Endothelial cell of umbilical vein (primary cell): Measurements from ENCODE around the gene SPIRE2. TPM values are rescaled to one million over a fixed set of nuclear protein-coding genes. Genes with fewer than 3 reads are reported as not detected.

Source experiments
- BruUV-seq: library from RNA; stranded (reverse); fragments of 400-500 nt; replicated peaks from 2 replicates; lab custom pipeline; 2021; lab: Mats Ljungman, UMichigan
- CTCF ChIA-PET: fragments of 300-600, 350-600 bp; sonication (Branson Sonifier 250); formaldehyde crosslinking; loops from one replicate; lab custom pipeline; 2021; ENCODE audit warnings: antibody characterized with exemption, inconsistent platforms; lab: Charles Lee
- POLR2A ChIA-PET: fragments of 300-600, 350-600 bp; sonication (Branson Sonifier 250); formaldehyde crosslinking; loops from one replicate; lab custom pipeline; 2021; ENCODE audit warnings: antibody characterized with exemption, inconsistent platforms; lab: Charles Lee
- DNase-seq: peaks from one replicate; pipeline ENCODE4 v3.0.0-alpha.2; 2011; ENCODE audit warnings: low read depth, low spot score
- FAIRE-seq: peaks from 2 replicates; lab custom pipeline; 2011; peaks lifted over from hg19 to GRCh38; lab: Jason Lieb, UNC
- H2AFZ ChIP-seq: 2 replicates; pipeline ENCODE4 v1.6.0; 2012; ENCODE audit warnings: low read depth, low read length, control low read depth, inconsistent platforms
- H3K27ac ChIP-seq: 2 replicates; pipeline ENCODE4 v1.5.1; 2011; ENCODE audit warnings: low read depth, mild to moderate bottlenecking, control low read depth, low read length, moderate library complexity; ENCODE audit not compliant: insufficient read depth
- H3K27me3 ChIP-seq, 2 experiments: 2 replicates each; pipeline versions ENCODE4 v1.6.0 to v1.6.1; 2011; ENCODE audit warnings: low read length in 2 of 2, mixed read lengths in 1 of 2; ENCODE audit not compliant: control insufficient read depth in 2 of 2, insufficient read depth in 2 of 2
- H3K36me3 ChIP-seq, 2 experiments: 2 replicates in 1 of 2; 3 replicates in 1 of 2; pipeline ENCODE4 v1.5.1; 2011; ENCODE audit warnings: low read length in 2 of 2, mild to moderate bottlenecking in 1 of 2, moderate library complexity in 1 of 2; ENCODE audit not compliant: control insufficient read depth in 2 of 2, insufficient read depth in 2 of 2; ENCODE audit errors: extremely low read depth in 1 of 2
- H3K4me1 ChIP-seq: 3 replicates; pipeline ENCODE4 v1.5.1; 2011; ENCODE audit warnings: mild to moderate bottlenecking, low read length; ENCODE audit not compliant: control insufficient read depth, insufficient read depth; ENCODE audit errors: extremely low read depth
- H3K4me2 ChIP-seq: 2 replicates; pipeline ENCODE4 v1.6.1; 2011; ENCODE audit warnings: low read length, control low read depth, mixed read lengths; ENCODE audit not compliant: insufficient read depth
- H3K4me3 ChIP-seq, 3 experiments: fragments of 200-600 bp in 1 of 3; sonication (generic), shearing (Covaris generic) in 1 of 3; replicated peaks in 1 of 3; 2 replicates each; pipeline ENCODE4 v1.5.1; 2011 to 2016; ENCODE audit warnings: control low read depth in 3 of 3, low read length in 3 of 3, mild to moderate bottlenecking in 2 of 3, inconsistent platforms in 1 of 3, low read depth in 1 of 3, moderate library complexity in 1 of 3; ENCODE audit not compliant: insufficient read depth in 1 of 3
- H3K79me2 ChIP-seq: 2 replicates; pipeline ENCODE4 v1.6.0; 2012; ENCODE audit warnings: low read length, inconsistent platforms; ENCODE audit not compliant: control insufficient read depth, insufficient read depth
- H3K9ac ChIP-seq: replicated peaks from 2 replicates; pipeline ENCODE3; 2011; ENCODE audit warnings: low read length, control low read depth; ENCODE audit not compliant: insufficient read depth; ENCODE audit errors: extremely low read depth
- H3K9me1 ChIP-seq: replicated peaks from 3 replicates; pipeline ENCODE4 v1.6.0; 2011; ENCODE audit warnings: mild to moderate bottlenecking, low read length; ENCODE audit not compliant: control insufficient read depth, insufficient read depth; ENCODE audit errors: extremely low read depth
- H3K9me3 ChIP-seq: replicated peaks from 2 replicates; pipeline ENCODE4 v1.5.1; 2012; ENCODE audit warnings: low read length, inconsistent platforms; ENCODE audit not compliant: control insufficient read depth, insufficient read depth
- H4K20me1 ChIP-seq: replicated peaks from 2 replicates; pipeline ENCODE3; 2011; ENCODE audit warnings: mild to moderate bottlenecking, low read length; ENCODE audit not compliant: control insufficient read depth, insufficient read depth; ENCODE audit errors: extremely low read depth
- EZH2 ChIP-seq: IDR thresholded peaks from 2 replicates; pipeline ENCODE4 v1.6.1; 2012; ENCODE audit warnings: borderline replicate concordance, low read depth, mild to moderate bottlenecking, moderate library complexity, low read length, inconsistent platforms; ENCODE audit not compliant: severe bottlenecking
- FOS ChIP-seq: IDR thresholded peaks from 2 replicates; pipeline ENCODE4 v1.6.1; 2011; ENCODE audit warnings: mild to moderate bottlenecking, low read length, moderate library complexity, borderline replicate concordance; ENCODE audit not compliant: insufficient read depth
- GATA2 ChIP-seq: IDR thresholded peaks from 2 replicates; pipeline ENCODE4 v1.7.0; 2011; ENCODE audit warnings: low read depth, mild to moderate bottlenecking, moderate library complexity, mixed read lengths, low read length; ENCODE audit not compliant: insufficient read length, insufficient read depth
- JUN ChIP-seq: IDR thresholded peaks from 2 replicates; pipeline ENCODE4 v1.6.1; 2011; ENCODE audit warnings: borderline replicate concordance, low read depth; ENCODE audit not compliant: insufficient read length, insufficient read depth
- MYC ChIP-seq: IDR thresholded peaks from one replicate; pipeline ENCODE4 v1.6.1; 2011; ENCODE audit warnings: mild to moderate bottlenecking, low read depth, low read length
- POLR2A ChIP-seq: IDR thresholded peaks from 2 replicates; pipeline ENCODE4 v1.6.1; 2012; ENCODE audit warnings: low read depth, mild to moderate bottlenecking, control low read depth, low read length
- POLR2AphosphoS5 ChIP-seq: IDR thresholded peaks from 2 replicates; pipeline ENCODE4 v1.6.1; 2012; ENCODE audit warnings: low read depth, mild to moderate bottlenecking, control low read depth, low read length, moderate library complexity; ENCODE audit not compliant: insufficient read depth
- dilution Hi-C: fragments of 300-500 bp; cut with MboI; formaldehyde crosslinking; loops from one replicate; pipeline ENCODE4 v1.15.0; 2019; ENCODE audit warnings: low sequenced_read_pairs; ENCODE audit not compliant: extremely low pct_ligation_motif_present
- intact Hi-C: fragments of 100-400 bp; cut with micrococcal nuclease; formaldehyde crosslinking; loops from one replicate; pipeline ENCODE4 v1.10.0; 2022
- polyA plus RNA-seq, 4 experiments: library from polyadenylated mRNA; depleted of rRNA in 3 of 4; stranded (reverse) in 3 of 4; unstranded in 1 of 4; fragments of >200 nt; gene quantifications; 2 replicates each; pipeline versions ENCODE4 v1.2.1 to v1.2.3, GENCODE V29; 2011 to 2012; ENCODE audit warnings: missing spikeins in 1 of 4
- total RNA-seq: library from RNA; stranded (reverse); gene quantifications from 2 replicates; pipeline ENCODE4 v1.2.3, GENCODE V29; 2021
- TF ChIP-seq, protein P1 (sequence below): IDR thresholded peaks from 2 replicates; pipeline ENCODE4 v1.6.1; 2011; ENCODE audit not compliant: insufficient read depth, insufficient read length
- TF ChIP-seq, protein P2 (sequence below), 2 donors: IDR thresholded peaks; 1 replicate in 1 of 2; 2 replicates in 1 of 2; pipeline ENCODE4 v1.5.1; 2011; ENCODE audit warnings: low read length in 2 of 2, mild to moderate bottlenecking in 2 of 2, moderate library complexity in 2 of 2, control low read depth in 1 of 2, inconsistent platforms in 1 of 2, low read depth in 1 of 2; ENCODE audit not compliant: insufficient read depth in 1 of 2; ENCODE audit errors: extremely low read depth in 1 of 2

The SPIRE2 gene
- total and polyA plus RNA-seq, 2 donors (not counting 3 experiments of a cell fraction or from before 2014, with no cell fraction given) = 1.2 to 3.1 TPM

DNA sequence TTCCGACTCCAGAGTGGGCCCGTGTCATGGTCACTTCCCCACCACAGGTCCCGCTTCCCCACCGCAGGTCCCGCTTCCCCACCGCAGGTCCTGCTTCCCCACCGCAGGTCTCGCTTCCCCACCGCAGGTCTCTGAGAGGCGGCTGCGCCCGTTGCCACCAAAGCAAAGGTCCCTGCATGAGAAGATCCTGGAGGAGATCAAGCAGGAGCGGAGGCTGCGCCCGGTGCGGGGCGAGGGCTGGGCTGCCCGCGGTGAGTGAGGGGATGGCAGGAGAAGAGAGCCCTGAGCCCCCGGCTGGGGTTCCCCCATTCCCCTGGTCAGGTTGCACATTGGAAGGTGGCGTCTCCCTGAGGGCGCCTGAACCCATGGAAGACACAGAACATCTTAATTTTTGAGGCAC, 27.7 kb downstream of the SPIRE2 start:
- no peaks in the 10 kb centered on the region for H3K79me2 ChIP-seq
- H4K20me1 ChIP-seq = no peaks in the 10 kb centered on the region
- no peak overlapping the region for H2AFZ ChIP-seq
- no peak overlapping the region for H3K4me3 ChIP-seq
- no peak overlapping the region for H3K9ac ChIP-seq
- intact Hi-C loops (no loop called here), dilution Hi-C loops (no loop called here)
- no peak overlapping the region for H3K4me2 ChIP-seq
- DNase-seq (no peak), FAIRE-seq (no peak)
- H3K36me3 ChIP-seq = no peaks in the 10 kb centered on the region
- CTCF ChIA-PET = no interaction called here
- H3K9me1 ChIP-seq = no peaks in the 10 kb centered on the region
- H3K4me1 ChIP-seq = no peaks in the 10 kb centered on the region
- H3K9me3 ChIP-seq = no peaks in the 10 kb centered on the region
- H3K27me3 ChIP-seq = no peaks in the 10 kb centered on the region
- POLR2A ChIA-PET = no interaction called here
- no peak overlapping the region for H3K27ac ChIP-seq
- BruUV-seq = no TSS peak
- TF ChIP-seq POLR2AphosphoS5 (no peak), JUN (no peak), FOS (no peak), MYC (no peak), POLR2A (no peak)
- TF ChIP-seq, protein P1, sequence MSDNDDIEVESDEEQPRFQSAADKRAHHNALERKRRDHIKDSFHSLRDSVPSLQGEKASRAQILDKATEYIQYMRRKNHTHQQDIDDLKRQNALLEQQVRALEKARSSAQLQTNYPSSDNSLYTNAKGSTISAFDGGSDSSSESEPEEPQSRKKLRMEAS = no peak

DNA sequence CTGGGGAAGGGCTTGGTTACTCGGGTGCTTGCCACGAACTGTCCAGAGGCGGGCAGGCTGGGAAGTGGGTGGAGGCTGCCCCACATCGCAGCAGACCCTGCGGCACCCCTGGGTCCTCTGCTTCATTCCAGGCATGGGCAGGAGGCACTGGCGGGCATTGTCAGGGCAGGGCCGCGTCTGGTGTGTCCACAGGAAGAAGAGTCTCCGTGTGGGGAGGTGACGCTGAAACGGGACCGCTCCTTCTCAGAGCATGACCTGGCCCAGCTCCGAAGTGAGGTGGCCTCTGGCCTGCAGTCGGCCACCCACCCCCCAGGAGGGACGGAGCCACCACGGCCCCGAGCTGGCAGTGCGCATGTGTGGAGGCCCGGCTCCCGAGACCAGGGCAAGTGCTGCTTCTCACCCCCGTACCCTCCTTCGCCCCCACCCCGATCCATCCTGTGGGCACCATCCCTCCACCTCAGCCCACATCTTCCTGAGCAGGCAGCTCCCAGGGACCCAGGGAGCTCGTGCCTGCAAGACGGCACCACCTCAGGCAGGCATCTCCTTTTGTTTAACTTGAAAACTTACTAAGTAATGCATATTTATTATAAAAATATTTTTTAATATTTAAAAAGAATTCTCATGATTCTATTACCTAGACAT, 30.8 kb downstream of the SPIRE2 start:
- BruUV-seq = no TSS peak
- no peak overlapping the region for H3K4me3 ChIP-seq
- DNase-seq (no peak), FAIRE-seq (no peak)
- no peaks in the 10 kb centered on the region for H3K9me3 ChIP-seq
- H4K20me1 ChIP-seq = no peaks in the 10 kb centered on the region
- H3K27ac ChIP-seq = no peak overlapping the region
- H3K27me3 ChIP-seq = no peaks in the 10 kb centered on the region
- no peaks in the 10 kb centered on the region for H3K9me1 ChIP-seq
- POLR2A ChIA-PET = no interaction called here
- no peaks in the 10 kb centered on the region for H3K36me3 ChIP-seq
- no peak overlapping the region for H3K9ac ChIP-seq
- CTCF ChIA-PET = interaction anchor here (0.5 to 3.8 kb wide), 7 partner anchors 16 to 173 kb away, joined by 3 to 90 read pairs (median 16); partner anchors contain the start of genes CDK10, SPATA2L and SPIRE2
- no peak overlapping the region for H2AFZ ChIP-seq
- H3K4me2 ChIP-seq = no peak overlapping the region
- no peaks in the 10 kb centered on the region for H3K79me2 ChIP-seq
- dilution Hi-C loops = no loop called here
- intact Hi-C loops = no loop called here
- peaks cover 9% of the 10 kb centered on the region for H3K4me1 ChIP-seq
- TF ChIP-seq MYC (no peak), POLR2A (no peak), GATA2 (no peak), POLR2AphosphoS5 (no peak), FOS (no peak), EZH2 (no peak)
- TF ChIP-seq, protein P2, sequence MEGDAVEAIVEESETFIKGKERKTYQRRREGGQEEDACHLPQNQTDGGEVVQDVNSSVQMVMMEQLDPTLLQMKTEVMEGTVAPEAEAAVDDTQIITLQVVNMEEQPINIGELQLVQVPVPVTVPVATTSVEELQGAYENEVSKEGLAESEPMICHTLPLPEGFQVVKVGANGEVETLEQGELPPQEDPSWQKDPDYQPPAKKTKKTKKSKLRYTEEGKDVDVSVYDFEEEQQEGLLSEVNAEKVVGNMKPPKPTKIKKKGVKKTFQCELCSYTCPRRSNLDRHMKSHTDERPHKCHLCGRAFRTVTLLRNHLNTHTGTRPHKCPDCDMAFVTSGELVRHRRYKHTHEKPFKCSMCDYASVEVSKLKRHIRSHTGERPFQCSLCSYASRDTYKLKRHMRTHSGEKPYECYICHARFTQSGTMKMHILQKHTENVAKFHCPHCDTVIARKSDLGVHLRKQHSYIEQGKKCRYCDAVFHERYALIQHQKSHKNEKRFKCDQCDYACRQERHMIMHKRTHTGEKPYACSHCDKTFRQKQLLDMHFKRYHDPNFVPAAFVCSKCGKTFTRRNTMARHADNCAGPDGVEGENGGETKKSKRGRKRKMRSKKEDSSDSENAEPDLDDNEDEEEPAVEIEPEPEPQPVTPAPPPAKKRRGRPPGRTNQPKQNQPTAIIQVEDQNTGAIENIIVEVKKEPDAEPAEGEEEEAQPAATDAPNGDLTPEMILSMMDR (IDR thresholded peaks at IDR 0.05; ENCODE audit: extremely low read depth in 1 of 2, insufficient read depth in 1 of 2, low read depth in 1 of 2, low read length in 2 of 2) = no peak
